GM21825 (cell line): ENCODE measurements around the gene LSMEM2.
A peak's percentile ranks its signal among the peaks of the same experiment; 100 is the strongest.
"Not testable (repeated sequence)": the region's sequence is repeated elsewhere in the genome, so short reads cannot be mapped to it uniquely, and the experiment has no call there.

Experiments used
- ATAC-seq: cut with Tn5 transposase; IDR thresholded peaks from one replicate; pipeline ENCODE4 v1.9.1; 2021; ENCODE audit warnings: mild to moderate bottlenecking, moderate library complexity; ENCODE audit not compliant: unreplicated experiment

The LSMEM2 gene

DNA sequence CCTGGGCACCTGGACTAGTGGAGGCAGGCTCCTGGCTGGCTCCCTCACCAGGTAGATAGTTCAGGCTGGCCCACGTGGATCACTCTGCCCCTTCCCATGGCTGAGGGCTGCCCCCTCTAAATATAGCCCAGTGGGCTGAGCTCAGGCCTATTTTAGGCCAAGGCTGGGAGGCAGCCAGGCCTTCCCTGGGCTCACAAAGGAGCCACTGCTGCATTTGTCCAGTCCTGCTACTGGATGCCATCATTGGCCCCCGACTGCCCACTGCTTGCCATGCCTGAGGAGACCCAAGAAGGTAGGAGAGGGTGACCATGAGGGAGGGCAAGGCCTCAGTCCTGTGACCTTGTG is at the start of gene LSMEM2:
LSMEM2 (plus strand) TSS at position 208 of the 345 bp plus-strand sequence; CDS start at position 235, 27 bp downstream.
- no peak for ATAC-seq

DNA sequence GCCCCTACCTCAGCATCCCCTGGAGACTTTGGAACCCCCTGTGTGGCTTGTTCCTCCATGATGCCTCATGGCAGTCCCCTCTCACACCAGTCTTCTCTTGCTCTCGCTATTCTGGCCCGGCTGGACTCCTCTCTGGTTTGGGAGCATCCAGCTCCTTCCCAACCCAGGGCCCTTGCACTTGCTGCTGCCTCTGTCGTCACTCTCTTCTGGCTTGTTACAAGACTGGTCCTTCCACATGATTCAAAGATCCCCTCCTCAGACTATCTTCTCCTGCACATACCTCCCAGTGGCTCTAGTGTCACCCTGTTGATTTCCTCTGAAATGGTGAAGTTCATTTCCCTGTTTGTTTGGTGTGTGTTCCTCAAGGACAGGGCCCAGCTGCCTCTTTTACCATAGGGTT is 49.4 kb upstream of the LSMEM2 start:
- no peak for ATAC-seq

GRCh38 chr3:50230104-50230793 is 48.6 kb upstream of the LSMEM2 start:
- ATAC-seq = no peak

- no peak for ATAC-seq
Observed at GRCh38 chr3:50230794-50231125, 48.1 kb upstream of the LSMEM2 start.

GRCh38 chr3:50231581-50231980 is 47.3 kb upstream of the LSMEM2 start:
- ATAC-seq = no peak

GRCh38 chr3:50232303-50232702 is 46.6 kb upstream of the LSMEM2 start:
- ATAC-seq = no peak

DNA sequence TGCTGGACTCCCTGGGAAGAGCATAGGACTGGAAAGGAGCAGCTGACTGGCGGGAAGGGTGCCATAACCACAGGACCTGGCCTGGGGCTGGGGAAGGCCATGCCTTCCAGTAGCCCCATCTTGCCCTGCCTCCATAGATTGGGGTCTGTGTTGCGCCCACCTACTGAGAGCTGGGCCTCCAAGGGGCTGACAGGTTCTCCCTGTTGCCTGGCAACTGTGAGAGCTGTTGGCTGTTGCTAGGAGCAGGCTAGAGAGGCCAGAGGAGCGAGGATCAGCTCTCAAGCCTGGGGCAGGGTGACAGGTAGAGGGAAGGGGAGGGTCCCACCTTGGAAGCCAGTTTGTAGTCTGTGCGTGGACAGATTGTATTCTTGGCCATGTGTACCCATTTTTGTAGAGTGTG is 45.7 kb upstream of the LSMEM2 start:
- no peak for ATAC-seq

GRCh38 chr3:50235716-50236483 is 43.0 kb upstream of the LSMEM2 start, which contains the start of gene GNAI2:
Gene GNAI2, plus strand, starts transcription at chr3:50236204. Its CDS starts 132 bp downstream, at chr3:50236336.
- ATAC-seq = peak; percentile 90

- ATAC-seq = no peak
Observed at GRCh38 chr3:50236484-50237132, 42.3 kb upstream of the LSMEM2 start.

DNA sequence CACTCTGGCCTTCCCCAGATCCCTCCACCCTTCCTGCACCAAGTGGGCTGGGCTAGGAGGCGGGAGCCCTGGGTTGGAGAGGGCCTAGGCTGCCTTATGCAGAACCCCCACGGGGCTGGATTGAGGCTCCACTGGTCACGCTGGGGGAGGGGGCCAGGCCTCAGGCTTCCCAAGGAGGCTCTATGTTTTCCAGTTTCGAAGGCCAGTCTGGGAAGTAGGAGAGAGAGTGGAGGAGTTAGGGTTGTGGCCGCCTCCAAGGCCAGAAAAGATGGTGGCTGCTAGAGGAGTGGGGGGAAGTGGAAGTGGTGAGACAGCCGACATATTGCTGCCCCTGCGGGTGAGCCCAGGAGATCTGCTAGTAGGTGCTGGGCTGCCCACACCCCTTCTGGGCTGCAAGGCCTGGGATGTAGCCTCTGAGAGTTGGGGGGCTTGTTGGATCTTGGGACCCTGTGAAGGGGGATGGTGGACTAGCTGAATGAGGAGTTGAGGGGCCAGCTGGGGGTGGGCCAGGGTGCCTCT is 41.7 kb upstream of the LSMEM2 start:
- ATAC-seq = no peak

DNA sequence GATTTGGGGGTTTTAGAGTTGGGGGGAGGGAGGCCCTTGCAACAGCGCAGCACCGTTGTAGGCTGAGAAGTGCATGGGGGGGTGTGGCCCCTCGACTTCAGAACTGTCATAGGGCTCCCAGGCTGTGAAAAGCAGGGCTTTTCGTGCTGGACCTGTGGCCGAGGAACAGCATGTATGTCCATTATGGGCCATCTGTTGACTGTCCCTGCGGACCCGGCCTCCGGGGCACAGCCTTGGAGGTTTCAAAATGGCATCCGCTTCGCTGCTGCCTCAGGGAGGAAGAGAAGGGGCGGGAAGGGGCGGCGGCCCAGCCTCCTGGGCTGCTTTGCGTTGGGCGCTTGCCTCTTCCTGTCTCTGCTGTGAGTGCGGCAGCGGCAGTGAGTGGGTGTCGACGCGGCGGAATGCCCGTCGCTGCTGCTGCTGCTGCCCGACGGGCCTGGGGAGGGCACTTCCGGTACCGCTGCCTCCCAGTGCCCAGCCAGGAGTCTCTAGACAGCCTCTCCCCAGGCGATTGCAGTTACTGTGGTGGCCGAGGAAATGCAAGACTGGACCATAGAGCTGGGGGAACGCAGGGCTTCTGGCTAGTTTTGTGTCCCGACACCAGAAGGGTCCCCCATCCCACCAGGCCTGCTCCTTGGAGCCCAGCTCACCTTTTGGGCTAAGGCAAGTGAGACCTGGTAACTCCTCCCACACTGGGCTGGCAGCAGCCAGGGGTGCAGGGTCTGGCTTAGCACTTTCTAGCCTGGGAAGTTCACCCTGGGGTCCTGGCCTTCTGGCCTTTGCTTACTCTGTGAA is 40.9 kb upstream of the LSMEM2 start:
- ATAC-seq = peak; percentile 33

DNA sequence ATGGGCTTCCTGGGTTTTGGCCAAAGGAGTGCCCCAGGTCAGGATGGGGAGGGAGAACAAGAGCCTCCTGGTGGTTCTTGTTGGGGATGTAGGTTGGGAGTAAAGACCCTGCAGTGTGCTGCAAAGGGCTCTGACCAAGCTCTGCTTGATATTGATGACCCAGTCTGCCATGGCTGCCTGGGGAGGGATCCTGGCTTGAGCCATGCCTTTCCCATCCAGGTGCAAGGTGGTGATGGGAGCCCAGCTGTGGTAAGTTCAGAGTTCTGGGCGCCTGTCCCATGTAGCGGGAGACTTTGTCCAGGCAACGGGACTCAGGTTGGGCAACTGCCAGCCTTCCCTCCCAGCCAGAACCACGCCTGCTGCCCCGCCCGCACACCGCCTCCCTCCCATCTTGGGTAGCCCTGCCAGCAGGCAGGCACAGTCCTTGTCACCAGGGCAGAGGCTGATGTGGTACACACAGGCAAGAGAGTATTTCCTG is 40.3 kb upstream of the LSMEM2 start:
- ATAC-seq = no peak

- ATAC-seq = no peak
Observed at GRCh38 chr3:50239649-50240048, 39.2 kb upstream of the LSMEM2 start.

DNA sequence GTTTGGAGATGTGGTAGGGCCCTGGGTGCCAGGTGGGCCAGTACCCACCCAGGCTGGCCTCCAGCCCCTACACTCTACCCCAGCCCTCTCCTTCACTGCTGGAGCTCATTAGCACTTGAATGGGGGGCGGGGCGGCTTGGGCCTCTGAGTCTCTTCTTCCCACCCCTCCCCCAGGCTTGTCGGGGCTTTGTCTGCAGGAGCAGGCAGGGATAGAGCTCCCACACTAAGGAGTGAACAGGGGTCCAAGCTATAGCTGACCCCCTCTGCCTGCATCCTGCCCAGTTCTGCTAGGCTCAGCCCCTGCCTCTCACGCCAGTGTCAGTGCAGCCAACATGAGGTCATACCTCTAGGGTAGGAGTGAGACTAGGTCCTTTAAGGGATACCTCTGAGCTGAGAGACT is 37.7 kb upstream of the LSMEM2 start:
- ATAC-seq = no peak

GRCh38 chr3:50241713-50242380 is 37.0 kb upstream of the LSMEM2 start:
- no peak for ATAC-seq

GRCh38 chr3:50242381-50242770 is 36.5 kb upstream of the LSMEM2 start:
- no peak for ATAC-seq

DNA sequence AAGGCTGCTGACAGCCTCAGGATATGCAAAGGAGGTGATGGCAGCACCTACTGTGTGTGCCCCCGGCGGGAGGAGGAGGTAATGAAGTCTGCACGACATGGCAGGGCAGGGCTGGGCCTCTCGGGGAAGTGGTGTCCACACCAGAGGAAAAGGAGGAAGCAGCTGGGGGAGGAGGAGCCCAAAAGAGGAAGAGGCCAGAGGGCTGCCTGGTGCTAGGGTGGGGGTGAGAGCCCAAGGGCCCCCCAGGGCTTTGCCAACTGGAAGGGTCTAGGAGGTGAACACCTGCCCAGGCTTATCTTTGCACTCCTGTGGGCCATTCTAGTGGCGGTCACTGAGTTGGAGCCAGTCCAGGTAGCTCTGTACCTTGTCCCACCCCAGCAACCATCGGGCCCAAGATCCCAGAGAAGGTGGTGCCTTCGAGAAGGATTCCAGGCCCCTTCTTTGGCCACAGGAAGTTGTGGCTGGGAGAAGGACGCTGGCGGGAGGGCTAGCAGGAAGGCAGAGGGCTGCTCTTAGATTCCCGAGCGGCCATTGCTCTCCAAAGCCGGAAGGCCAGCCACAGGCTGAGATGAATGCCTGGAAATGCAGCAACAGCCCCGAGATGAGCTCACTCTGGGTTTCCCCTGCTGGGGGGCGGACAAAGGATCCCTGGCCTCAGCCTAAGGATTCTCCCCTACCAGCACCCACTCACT is 35.9 kb upstream of the LSMEM2 start:
- no peak for ATAC-seq

DNA sequence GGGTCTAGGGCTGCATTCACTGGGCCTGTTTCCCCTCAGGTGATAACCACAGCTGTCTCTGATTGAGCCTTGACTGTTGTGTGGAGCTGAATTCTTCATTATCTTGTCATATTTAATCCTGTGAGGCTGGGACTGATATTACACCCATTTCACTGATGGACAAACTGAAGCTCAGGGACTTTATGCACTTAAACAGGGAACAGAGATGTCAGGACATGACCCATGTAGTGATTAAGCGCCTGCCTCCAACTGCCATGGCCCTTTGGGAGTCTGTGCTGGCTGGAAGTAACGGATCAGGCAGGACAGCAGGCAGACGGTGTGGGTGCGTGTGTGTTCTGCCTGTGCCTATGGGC is 35.4 kb upstream of the LSMEM2 start:
- ATAC-seq = no peak

DNA sequence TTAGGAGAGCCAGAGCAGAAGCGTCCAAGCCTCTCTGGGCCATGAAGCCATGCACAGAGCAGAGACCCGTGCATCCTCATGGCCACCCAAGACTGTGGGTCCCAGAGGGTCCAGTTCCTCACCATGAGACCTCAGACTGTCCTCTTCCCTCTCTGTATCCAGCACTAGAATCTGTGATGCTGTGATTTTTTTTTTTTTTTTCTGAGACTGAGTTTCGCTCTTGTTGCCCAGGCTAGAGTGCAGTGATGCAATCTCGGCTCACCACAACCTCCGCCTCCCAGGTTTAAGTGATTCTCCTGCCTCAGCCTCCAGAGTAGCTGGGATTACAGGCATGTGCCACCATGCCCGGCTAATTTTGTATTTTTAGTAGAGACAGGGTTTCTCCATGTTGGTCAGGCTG is 34.1 kb upstream of the LSMEM2 start:
- not testable (repeated sequence) for ATAC-seq

- no peak for ATAC-seq
Observed at GRCh38 chr3:50245251-50245745, 33.6 kb upstream of the LSMEM2 start.
